Right atrium auricular region (tissue), 2 donors: ENCODE data around the gene ANKS1B. TPM values are rescaled to one million over a fixed set of nuclear protein-coding genes. Genes with fewer than 3 reads are reported as not detected.

Experiments
- DNase-seq: peaks from one replicate; pipeline ENCODE4 v3.0.0-alpha.2; 2019; ENCODE audit warnings: low spot score
- H3K27ac ChIP-seq, 2 donors: fragments of 200-600 bp; sonication (generic); 1 replicate in 1 of 2; 2 replicates in 1 of 2; pipeline ENCODE4 v1.5.1; 2016 to 2019
- H3K27me3 ChIP-seq, 2 donors: fragments of 200-600 bp; sonication (generic); one replicate each; pipeline versions ENCODE4 v1.5.1 to v1.6.0; 2017 to 2019
- H3K36me3 ChIP-seq: fragments of 200-600 bp; sonication (generic); one replicate; pipeline ENCODE4 v1.5.1; 2016
- H3K4me1 ChIP-seq, 2 donors: fragments of 200-600 bp; sonication (generic); one replicate each; pipeline versions ENCODE4 v1.5.1 to v1.6.0; 2017 to 2019
- H3K4me3 ChIP-seq, 2 donors: fragments of 200-600 bp; sonication (generic); 1 replicate in 1 of 2; 2 replicates in 1 of 2; pipeline ENCODE4 v1.5.1; 2017 to 2019; ENCODE audit warnings: mild to moderate bottlenecking in 1 of 2, moderate library complexity in 1 of 2
- H3K9me3 ChIP-seq, 2 donors: fragments of 200-600 bp; sonication (generic); one replicate each; pipeline ENCODE4 v1.5.1; 2019
- CTCF ChIP-seq, 2 donors: fragments of 200-600 bp; sonication (generic); IDR thresholded peaks; one replicate each; pipeline ENCODE4 v1.5.1; 2019; ENCODE audit warnings: antibody characterized with exemption in 2 of 2
- total RNA-seq, 2 donors: library from RNA; depleted of rRNA; stranded (reverse); fragments of >200 nt; gene quantifications; one replicate each; pipeline ENCODE4 v1.1.0, GENCODE V29; 2016

Gene ANKS1B
- total RNA-seq, 2 donors from 2014 or later = 2.4 to 3.1 TPM

GRCh38 chr12:99054601-99055128 lies 930.1 kb downstream of the ANKS1B start:
- H3K4me1 ChIP-seq = no peaks in the 10 kb centered on the region
- no peak overlapping the region for H3K4me3 ChIP-seq
- no peaks in the 10 kb centered on the region for H3K9me3 ChIP-seq
- no peak for TF ChIP-seq CTCF (IDR thresholded peaks at IDR 0.05)
- no peak for DNase-seq
- no peak overlapping the region for H3K27ac ChIP-seq
- no peaks in the 10 kb centered on the region for H3K36me3 ChIP-seq
- no peaks in the 10 kb centered on the region for H3K27me3 ChIP-seq

- H3K4me1 ChIP-seq = no peaks in the 10 kb centered on the region
- no peak for DNase-seq
- TF ChIP-seq CTCF (IDR thresholded peaks at IDR 0.05) = no peak
- no peaks in the 10 kb centered on the region for H3K9me3 ChIP-seq
- no peaks in the 10 kb centered on the region for H3K36me3 ChIP-seq
- no peak overlapping the region for H3K27ac ChIP-seq
- H3K27me3 ChIP-seq = no peaks in the 10 kb centered on the region
- H3K4me3 ChIP-seq = no peak overlapping the region
Measured at GRCh38 chr12:99053616-99054362, 930.9 kb downstream of the ANKS1B start.

- Histone ChIP-seq H3K36me3 (no peaks in the 10 kb centered on the region), H3K27ac (no peak overlapping the region), H3K4me3 (no peak overlapping the region), H3K4me1 (no peaks in the 10 kb centered on the region), H3K27me3 (no peaks in the 10 kb centered on the region), H3K9me3 (peaks cover 0 to 13% of the 10 kb centered on the region in 2 donors)
- no peak for DNase-seq
- no peak for TF ChIP-seq CTCF (IDR thresholded peaks at IDR 0.05)
Measured at GRCh38 chr12:99049774-99050173, 935.0 kb downstream of the ANKS1B start.

GRCh38 chr12:99045158-99045557 lies 939.6 kb downstream of the ANKS1B start:
- no peak overlapping the region for H3K4me3 ChIP-seq
- no peak for DNase-seq
- H3K36me3 ChIP-seq = no peaks in the 10 kb centered on the region
- H3K27me3 ChIP-seq = no peaks in the 10 kb centered on the region
- no peak overlapping the region for H3K27ac ChIP-seq
- TF ChIP-seq CTCF (IDR thresholded peaks at IDR 0.05) = no peak
- H3K9me3 ChIP-seq = peaks cover 0 to 13% of the 10 kb centered on the region in 2 donors
- no peaks in the 10 kb centered on the region for H3K4me1 ChIP-seq

GRCh38 chr12:99043319-99043914 lies 941.3 kb downstream of the ANKS1B start:
- Histone ChIP-seq H3K4me1 (no peaks in the 10 kb centered on the region), H3K27ac (no peak overlapping the region), H3K4me3 (no peak overlapping the region), H3K27me3 (no peaks in the 10 kb centered on the region), H3K36me3 (no peaks in the 10 kb centered on the region), H3K9me3 (peaks cover 0 to 13% of the 10 kb centered on the region in 2 donors)
- TF ChIP-seq CTCF (IDR thresholded peaks at IDR 0.05) = peak; percentile 53 to 86
- DNase-seq = peak; percentile 68
